ENCODE measurements around the gene ZBTB40.

The ZBTB40 gene

DNA sequence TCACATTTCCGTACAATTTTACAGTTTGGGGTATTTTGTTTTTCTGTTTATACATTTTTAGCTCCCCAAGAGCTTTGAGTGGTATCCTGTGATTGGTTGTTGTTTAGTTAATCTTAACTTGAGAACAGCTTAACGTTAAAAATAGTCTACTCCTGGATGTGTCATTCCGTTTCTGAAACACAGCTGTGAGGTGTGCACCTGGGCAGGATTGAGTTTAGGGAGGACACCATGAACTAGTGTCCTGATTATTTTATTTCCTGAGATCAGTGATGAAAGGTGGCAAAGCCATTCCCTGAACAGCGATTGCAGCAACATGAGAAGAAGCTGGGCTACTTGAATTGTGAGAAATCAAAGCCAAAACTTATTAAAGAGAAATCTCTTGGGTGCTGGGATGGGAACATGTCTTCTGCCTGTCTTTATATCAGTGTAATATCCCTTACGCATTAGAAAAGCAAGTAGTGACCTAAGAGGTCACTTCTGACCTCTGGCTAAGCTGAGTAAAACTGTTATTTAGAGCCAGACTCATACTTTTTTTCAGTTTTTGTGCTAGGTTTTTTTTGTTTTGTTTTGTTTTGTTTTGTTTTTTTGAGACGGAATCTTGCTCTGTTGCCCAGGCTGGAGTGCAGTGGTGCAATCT lies 43.4 kb downstream of the ZBTB40 start:
- TF ChIP-seq, protein P1, sequence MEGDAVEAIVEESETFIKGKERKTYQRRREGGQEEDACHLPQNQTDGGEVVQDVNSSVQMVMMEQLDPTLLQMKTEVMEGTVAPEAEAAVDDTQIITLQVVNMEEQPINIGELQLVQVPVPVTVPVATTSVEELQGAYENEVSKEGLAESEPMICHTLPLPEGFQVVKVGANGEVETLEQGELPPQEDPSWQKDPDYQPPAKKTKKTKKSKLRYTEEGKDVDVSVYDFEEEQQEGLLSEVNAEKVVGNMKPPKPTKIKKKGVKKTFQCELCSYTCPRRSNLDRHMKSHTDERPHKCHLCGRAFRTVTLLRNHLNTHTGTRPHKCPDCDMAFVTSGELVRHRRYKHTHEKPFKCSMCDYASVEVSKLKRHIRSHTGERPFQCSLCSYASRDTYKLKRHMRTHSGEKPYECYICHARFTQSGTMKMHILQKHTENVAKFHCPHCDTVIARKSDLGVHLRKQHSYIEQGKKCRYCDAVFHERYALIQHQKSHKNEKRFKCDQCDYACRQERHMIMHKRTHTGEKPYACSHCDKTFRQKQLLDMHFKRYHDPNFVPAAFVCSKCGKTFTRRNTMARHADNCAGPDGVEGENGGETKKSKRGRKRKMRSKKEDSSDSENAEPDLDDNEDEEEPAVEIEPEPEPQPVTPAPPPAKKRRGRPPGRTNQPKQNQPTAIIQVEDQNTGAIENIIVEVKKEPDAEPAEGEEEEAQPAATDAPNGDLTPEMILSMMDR (IDR thresholded peaks at IDR 0.05; ENCODE audit: low read depth, low read length, missing control alignments): no peak
- DNase-seq (ENCODE audit: low read depth): no peak
- H3K4me3 ChIP-seq (ENCODE audit: low read depth, low read length): no peak overlapping the region

DNA sequence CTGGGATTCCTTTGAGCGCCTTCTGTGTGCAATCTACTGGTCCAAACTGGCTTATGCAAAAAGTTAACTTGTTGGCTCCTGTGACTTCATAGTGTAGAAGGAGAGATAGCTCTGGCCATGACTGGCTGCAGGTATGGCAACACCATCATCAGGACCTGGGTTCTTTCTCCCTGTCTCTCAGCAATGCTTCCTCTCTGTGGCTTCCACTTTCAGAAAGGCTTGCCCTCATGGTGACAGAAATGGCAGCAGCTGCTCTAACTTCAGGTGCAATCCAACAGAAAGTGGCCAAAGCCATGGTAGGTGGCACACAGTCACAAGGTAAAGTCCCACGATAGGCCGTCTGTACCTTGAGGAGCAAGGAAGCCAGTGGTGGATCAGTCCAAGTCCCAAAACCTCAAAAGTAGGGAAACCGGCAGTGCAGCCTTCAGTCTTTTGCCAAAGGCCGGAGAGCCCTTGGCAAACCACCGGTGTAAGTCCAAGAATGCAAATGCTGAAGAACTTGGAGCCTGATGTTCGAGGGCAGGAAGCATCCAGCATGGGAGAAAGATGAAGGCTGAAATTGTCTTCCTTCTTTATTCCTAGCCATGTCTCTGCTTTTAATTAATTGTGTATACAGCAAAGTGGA lies 45.0 kb downstream of the ZBTB40 start:
- TF ChIP-seq, protein P1 (IDR thresholded peaks at IDR 0.05; ENCODE audit: low read depth, low read length, missing control alignments): no peak
- no peak for DNase-seq (ENCODE audit: low read depth)
- H3K4me3 ChIP-seq (ENCODE audit: low read depth, low read length): no peak overlapping the region

DNA sequence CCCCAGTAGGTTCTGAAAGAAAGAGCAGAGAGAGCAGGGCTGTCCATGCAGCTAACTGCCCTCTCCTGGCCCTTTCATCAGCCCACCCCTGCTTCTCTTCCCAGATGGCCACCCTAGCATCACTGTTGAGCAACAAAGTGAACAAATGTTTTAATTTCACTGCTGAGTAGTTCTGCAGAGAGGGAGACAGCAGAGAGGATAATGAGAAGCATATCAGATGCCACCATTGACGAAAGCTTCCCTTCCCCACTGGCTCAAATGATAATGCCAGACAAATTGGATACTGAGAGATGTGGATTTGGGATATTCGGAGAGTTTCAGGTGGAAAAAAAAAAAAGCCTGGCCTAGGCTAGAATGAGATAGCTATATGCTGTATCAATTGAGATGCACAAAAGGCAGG lies 46.8 kb downstream of the ZBTB40 start:
- no peak for DNase-seq (ENCODE audit: low read depth)
- H3K4me3 ChIP-seq (ENCODE audit: low read depth, low read length): no peak overlapping the region
- TF ChIP-seq, protein P1 (IDR thresholded peaks at IDR 0.05; ENCODE audit: low read depth, low read length, missing control alignments): no peak

DNA sequence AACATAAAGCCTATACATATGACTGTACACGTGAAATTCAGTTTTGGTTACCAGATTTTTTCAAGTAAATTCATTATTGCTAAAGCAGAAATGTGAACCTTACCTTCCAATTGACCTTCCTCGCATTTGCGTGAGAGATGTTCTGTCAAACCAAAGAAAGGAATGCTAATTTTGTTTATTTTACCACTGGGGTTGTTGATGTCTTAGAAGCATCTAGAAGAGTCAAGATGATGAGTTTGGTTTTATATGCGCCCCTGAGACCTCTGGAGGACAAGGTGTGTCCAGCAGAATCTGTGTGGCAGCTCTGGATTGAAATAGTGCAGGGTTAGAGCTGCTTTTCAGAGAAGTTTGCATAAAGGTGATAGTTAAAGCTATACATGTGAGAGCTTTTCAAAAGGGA lies 48.4 kb downstream of the ZBTB40 start:
- H3K4me3 ChIP-seq (ENCODE audit: low read depth, low read length): no peak overlapping the region
- DNase-seq (ENCODE audit: low read depth): no peak

DNA sequence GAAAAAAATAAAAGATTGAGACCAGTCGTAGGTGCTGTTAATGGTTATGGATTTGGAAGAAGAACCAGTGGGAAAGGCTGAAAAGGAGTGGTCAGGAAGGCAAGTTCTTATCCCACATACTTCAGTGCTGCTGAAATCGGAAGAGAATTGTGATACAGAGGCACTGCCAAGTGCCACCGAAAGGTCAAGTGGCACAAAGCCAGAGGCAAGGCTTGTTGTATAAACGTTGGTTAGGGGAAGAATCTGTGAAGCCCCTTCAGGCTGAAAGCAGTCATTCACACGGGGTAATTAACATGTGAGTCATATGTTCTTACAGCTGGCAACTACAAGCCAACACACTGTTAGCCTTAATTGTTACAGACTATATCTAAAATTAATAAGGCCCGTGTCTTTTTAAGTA lies 48.8 kb downstream of the ZBTB40 start:
- no peak for DNase-seq (ENCODE audit: low read depth)
- TF ChIP-seq, protein P1 (IDR thresholded peaks at IDR 0.05; ENCODE audit: low read depth, low read length, missing control alignments): no peak

More for the DNA sequence above, 48.4 kb downstream of the ZBTB40 start:
- TF ChIP-seq, protein P1 (IDR thresholded peaks at IDR 0.05; ENCODE audit: low read depth, low read length, missing control alignments): no peak

DNA sequence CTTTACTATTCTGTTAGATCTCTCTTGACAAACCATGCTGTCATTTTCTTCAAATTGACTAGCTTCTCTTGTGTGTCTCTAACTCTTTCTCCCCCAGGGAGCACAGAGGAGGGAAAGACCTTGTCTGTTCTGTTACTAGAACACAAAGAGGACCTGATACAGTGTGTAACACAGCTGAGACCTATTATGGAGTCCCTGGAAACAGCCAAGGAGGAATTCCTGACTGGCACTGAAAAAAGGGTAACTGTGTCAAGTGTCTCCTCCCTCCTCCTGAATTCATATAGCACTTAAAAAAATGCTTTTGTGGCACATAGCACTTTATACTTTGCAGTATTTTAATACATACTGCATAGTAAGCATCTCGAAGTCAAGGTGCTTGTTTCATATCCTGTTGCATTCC lies 50.6 kb downstream of the ZBTB40 start:
- TF ChIP-seq, protein P1 (IDR thresholded peaks at IDR 0.05; ENCODE audit: low read depth, low read length, missing control alignments): no peak

More for the DNA sequence above, 48.8 kb downstream of the ZBTB40 start:
- H3K4me3 ChIP-seq (ENCODE audit: low read depth, low read length): no peak overlapping the region

More for the DNA sequence above, 50.6 kb downstream of the ZBTB40 start:
- no peak overlapping the region for H3K4me3 ChIP-seq (ENCODE audit: low read depth, low read length)
- DNase-seq (ENCODE audit: low read depth): no peak
